ENCODE data around the gene NTF4.

NTF4 gene, protein sequence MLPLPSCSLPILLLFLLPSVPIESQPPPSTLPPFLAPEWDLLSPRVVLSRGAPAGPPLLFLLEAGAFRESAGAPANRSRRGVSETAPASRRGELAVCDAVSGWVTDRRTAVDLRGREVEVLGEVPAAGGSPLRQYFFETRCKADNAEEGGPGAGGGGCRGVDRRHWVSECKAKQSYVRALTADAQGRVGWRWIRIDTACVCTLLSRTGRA

GRCh38 chr19:49064768-49065611 lies at the start of gene NTF4:
Gene NTF4 (minus strand): TSS chr19:49064818. CDS start chr19:49061997, 2,821 bp downstream.
- no peak for DNase-seq (ENCODE audit: low read depth)

DNA sequence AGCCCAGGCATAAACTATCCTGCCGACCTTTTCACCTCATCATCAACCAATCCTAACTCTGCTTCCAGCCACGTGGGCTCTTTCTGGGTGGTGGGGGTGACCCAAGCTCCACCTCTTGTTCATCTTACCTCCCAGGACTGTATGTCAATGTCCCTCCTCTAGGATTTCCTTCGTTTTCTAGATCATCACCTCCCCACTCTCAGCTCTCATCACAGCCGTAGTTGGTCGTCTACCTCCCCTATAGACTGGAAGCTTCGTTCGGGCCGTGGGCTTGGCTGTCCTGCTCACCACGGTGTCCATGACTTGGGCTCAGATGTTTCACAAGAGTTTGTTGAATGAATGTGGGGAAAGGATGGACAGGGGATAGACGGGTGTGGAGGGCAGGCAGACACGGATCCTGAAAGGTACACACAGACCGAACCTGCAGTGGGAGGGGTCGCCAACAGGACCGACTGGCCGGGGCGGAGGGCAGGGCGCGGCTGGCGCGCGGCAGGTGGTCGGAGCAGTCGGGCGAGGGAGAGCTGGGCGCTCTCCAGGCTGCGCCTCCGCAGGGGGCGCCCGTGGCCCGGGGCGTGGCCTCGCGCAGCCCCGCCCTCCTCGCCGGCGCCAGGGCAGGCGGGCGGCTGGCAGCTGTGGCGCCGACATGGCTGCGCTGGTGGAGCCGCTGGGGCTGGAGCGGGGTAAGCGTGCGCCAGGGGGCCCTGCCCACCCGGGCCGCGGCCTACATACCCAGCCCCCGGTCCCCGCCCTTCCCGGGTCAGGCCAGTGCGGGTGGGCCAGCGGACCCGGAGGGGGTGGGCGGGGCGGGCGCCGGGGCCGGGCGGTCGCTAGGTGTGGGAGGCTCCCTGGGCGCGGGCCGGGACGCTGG lies 49.4 kb upstream of the NTF4 start, which contains the start of gene LIN7B:
Gene LIN7B (plus strand): TSS at position 609 of the 868 bp plus-strand sequence. CDS start 35 bp downstream, at position 644.
- DNase-seq (ENCODE audit: low read depth), result peak; percentile 57

DNA sequence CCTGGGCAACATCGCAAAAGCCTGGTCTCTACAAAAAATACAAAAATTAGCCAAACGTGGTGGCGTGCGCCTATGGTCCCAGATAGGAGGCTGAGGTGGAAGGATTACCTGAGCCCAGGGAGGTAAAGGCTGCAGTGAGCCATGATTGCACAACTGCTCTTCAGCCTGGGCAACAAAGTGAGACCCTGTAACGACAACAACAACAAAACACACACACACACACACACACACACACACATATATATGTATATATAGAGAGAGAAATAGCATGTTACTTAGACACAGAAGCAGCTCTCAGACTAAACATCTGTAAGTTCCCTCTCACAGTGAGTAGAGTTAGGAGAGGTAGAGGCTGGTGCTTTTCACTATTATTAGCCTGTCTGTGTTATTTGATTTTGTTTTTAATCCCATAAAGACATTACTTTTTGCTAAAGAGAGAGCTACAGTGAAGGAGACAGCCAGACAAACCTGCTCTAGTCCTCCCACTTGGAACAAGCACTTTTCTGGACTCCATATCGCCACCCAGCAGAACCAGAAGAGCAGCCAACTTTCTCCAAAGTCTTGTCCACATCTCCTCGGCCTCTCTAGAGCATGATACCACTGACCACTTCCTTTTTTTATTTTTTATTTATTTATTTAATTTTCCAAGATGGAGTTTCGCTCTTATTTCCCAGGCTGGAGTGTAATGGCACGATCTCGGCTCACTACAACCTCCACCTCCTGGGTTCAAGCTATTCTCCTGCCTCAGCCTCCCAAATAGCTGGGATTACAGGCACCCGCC lies 46.8 kb upstream of the NTF4 start:
- DNase-seq (ENCODE audit: low read depth), result no peak

GRCh38 chr19:49110567-49110966 lies 45.9 kb upstream of the NTF4 start:
- no peak for DNase-seq (ENCODE audit: low read depth)

GRCh38 chr19:49109569-49110233 lies 45.1 kb upstream of the NTF4 start:
- no peak for DNase-seq (ENCODE audit: low read depth)

GRCh38 chr19:49109051-49109450 lies 44.4 kb upstream of the NTF4 start:
- DNase-seq (ENCODE audit: low read depth), result no peak

DNA sequence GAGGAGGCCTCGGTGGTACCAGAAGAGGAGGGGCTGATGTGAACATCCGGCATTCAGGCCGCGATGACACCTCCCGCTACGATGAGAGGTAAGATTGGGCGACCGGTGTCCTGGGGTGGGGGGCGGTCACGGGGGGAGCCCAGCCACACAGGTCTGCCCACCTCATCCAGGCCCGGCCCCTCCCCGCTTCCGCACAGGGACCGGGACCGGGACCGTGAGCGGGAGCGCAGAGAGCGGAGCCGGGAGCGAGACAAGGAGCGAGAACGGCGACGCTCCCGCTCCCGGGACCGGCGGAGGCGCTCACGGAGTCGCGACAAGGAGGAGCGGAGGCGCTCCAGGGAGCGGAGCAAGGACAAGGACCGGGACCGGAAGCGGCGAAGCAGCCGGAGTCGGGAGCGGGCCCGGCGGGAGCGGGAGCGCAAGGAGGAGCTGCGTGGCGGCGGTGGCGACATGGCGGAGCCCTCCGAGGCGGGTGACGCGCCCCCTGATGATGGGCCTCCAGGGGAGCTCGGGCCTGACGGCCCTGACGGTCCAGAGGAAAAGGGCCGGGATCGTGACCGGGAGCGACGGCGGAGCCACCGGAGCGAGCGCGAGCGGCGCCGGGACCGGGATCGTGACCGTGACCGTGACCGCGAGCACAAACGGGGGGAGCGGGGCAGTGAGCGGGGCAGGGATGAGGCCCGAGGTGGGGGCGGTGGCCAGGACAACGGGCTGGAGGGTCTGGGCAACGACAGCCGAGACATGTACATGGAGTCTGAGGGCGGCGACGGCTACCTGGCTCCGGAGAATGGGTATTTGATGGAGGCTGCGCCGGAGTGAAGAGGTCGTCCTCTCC lies 43.2 kb upstream of the NTF4 start:
- DNase-seq (ENCODE audit: low read depth), result no peak

DNA sequence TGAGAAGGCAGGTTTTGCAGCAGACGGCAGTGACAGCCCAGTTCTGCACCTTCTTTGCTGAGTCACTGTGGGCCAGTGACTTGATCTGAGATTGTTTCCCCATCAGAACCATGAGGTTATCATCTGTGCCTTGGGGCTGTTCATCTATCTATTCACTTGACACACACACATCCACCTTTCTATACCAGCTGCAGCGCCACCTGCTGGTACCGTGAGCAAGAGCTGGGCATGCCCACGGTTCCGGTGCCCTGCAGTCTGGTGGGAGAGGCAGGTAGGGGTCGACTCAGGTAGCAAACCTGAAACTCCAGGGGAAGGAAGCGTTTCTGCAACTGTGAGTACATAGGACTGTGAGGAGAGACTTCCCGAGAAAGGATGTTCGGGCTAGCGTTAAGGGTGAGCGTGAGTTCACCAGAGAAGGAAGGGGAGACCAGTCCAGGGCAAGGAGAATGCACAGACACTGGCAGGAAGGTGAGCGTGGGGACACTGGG lies 42.1 kb upstream of the NTF4 start:
- DNase-seq (ENCODE audit: low read depth), result peak; percentile 52

- DNase-seq (ENCODE audit: low read depth), result no peak
These were observed 39.7 kb upstream of the NTF4 start for GRCh38 chr19:49104229-49104864.

DNA sequence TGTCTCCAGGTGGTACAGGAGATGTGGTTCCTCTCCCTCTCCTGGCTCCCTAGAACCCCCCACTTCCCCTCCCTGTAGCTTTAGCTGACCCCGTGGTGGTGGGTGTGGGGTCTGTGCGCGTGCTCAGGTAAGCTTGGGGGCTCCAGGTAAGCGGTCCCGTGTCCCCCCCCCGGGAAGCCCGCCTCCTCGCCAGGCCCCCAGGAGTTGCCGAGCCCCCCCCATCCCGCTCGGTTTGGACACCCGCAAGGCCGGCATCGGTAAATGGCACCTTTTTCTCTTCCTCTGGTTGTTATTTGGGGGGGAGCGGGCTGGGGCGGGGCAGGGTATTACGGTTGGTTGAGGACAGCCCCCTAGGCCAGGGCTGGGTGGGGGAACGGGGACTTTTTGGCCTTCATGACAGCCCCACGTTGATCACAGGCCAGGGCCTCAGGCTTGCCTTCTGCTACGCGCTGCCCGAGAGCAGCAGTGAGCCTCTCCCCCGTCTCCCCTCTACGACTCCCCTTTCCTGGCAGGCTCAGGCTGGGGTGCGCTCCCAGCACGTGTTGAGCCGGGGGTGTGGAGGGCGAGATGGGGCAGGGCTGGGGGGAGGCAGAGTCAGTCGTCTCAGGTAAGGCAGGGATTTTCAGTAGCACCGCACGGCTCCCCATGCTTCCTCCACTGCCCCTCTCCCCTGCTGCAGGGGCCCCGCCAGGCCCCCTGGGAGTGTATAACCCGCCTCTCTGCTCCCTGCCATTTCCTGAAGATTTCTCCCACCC lies 38.9 kb upstream of the NTF4 start:
- no peak for DNase-seq (ENCODE audit: low read depth)

- DNase-seq (ENCODE audit: low read depth), result no peak
These were observed 37.7 kb upstream of the NTF4 start for GRCh38 chr19:49102303-49102702.

DNA sequence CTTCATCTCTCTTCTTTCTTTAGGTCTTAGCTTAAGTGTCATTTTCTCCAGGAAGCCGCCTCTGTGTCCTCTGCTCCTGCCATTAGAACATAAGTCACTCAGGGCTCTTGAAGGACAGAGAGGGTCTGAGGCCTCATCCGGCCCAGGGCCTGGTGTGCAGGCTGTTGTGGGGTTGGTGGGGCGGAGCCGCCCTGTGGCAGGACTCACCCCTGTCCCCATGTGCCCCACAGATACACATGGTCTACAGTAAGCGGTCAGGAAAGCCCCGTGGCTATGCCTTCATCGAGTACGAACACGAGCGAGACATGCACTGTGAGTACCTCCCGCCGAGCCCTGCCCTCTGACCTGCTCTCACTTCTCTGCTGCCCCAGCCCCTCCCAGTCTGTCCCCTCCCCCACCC lies 36.5 kb upstream of the NTF4 start:
- DNase-seq (ENCODE audit: low read depth), result no peak

DNA sequence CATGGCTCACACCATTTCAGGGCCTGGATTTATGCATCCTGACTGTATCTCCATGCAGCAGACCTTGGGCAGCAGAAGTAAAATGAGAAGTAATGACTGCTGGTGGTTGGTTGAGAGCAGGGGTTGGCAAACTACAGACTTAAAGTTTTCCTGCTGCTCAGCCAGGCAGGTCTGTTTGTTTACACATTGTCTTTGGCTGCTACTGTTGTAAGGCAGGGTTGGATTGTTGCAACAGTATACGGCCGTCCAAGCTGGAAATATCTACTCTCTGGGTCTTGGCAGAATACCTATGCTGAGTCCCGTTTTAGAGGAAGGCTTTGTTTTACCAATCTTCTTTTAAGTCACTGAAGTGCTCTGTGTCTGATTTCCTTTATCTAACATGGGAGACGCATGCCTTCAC lies 34.2 kb upstream of the NTF4 start:
- DNase-seq (ENCODE audit: low read depth), result no peak

GRCh38 chr19:49097453-49098288 lies 33.1 kb upstream of the NTF4 start:
- peak; percentile 57 for DNase-seq (ENCODE audit: low read depth)

- no peak for DNase-seq (ENCODE audit: low read depth)
These were observed 30.2 kb upstream of the NTF4 start for GRCh38 chr19:49094505-49095482.

DNA sequence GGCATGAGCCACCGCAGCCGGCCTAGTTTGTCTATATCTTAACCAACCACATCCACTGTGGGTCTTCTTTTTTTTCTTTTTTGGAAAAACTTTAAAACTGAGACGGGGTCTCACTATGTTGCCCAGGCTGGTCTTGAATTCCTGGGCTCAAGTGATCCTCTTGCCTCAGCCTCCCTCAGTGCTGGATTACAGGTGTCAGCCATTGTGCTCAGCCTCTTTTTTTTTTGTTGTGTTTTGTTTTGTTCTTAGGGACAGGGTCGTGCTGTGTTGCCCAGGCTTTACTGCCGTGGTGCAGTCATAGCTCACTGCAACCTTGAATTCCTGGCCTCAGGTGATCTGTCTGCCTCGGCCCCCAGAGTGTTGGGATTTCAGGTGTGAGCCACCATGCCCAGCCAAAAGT lies 28.1 kb upstream of the NTF4 start:
- DNase-seq (ENCODE audit: low read depth), result no peak

All from stimulated activated CD4-positive, alpha-beta T cell treated with anti-CD3 and anti-CD28 coated beads, Interleukin-2, amount 100 ng/mL, for 4 hours (primary cell).